Ovary (tissue), 3 donors: Measurements from ENCODE around the gene GALNT5.

Experiments
- EP300 ChIP-seq: sonication (generic); formaldehyde crosslinking; IDR thresholded peaks from one replicate; pipeline ENCODE4 v1.6.1; 2017; ENCODE audit warnings: antibody characterized with exemption
- POLR2A ChIP-seq: fragments of 450-650 bp; IDR thresholded peaks from one replicate; pipeline ENCODE4 v1.6.1; 2017; ENCODE audit warnings: antibody characterized with exemption, mild to moderate bottlenecking, moderate library complexity
- TF ChIP-seq, protein P1 (sequence below), 3 donors: fragments of 450-650 bp in 2 of 3; fragments of 200-600 bp in 1 of 3; IDR thresholded peaks; one replicate each; pipeline versions ENCODE4 v1.5.1 to v1.8.0; 2016 to 2022; ENCODE audit warnings: antibody characterized with exemption in 3 of 3, mild to moderate bottlenecking in 1 of 3
- donor health status: DM: no; HTN: no; CAD: no.

DNA sequence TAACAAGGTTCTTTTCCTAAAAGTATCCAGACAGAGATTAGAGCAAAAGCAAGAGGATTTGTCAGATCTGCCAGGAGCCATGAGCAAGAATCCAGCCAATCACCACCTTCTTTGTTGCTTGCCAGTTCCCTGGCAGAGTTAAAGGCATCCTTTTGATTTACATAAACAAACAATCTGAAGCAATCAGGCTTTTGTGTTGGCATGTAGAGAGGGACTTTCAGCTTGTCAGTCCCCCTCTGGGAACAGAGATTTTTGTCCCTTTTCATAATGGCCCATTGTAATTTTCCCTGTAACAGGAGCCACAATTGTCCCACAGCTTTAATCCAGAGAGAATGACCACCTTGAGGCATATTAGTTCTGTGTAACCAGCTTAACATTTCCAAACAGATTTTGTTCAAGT lies 68.3 kb downstream of the GALNT5 start, which contains the start of gene ERMN:
- TF ChIP-seq, protein P1, sequence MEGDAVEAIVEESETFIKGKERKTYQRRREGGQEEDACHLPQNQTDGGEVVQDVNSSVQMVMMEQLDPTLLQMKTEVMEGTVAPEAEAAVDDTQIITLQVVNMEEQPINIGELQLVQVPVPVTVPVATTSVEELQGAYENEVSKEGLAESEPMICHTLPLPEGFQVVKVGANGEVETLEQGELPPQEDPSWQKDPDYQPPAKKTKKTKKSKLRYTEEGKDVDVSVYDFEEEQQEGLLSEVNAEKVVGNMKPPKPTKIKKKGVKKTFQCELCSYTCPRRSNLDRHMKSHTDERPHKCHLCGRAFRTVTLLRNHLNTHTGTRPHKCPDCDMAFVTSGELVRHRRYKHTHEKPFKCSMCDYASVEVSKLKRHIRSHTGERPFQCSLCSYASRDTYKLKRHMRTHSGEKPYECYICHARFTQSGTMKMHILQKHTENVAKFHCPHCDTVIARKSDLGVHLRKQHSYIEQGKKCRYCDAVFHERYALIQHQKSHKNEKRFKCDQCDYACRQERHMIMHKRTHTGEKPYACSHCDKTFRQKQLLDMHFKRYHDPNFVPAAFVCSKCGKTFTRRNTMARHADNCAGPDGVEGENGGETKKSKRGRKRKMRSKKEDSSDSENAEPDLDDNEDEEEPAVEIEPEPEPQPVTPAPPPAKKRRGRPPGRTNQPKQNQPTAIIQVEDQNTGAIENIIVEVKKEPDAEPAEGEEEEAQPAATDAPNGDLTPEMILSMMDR (IDR thresholded peaks at IDR 0.05): no peak
- TF ChIP-seq EP300 (no peak), POLR2A (no peak)
